Thoracic aorta (tissue), 2 donors: Measurements from ENCODE around the gene ST3GAL5. TPM values are rescaled to one million over a fixed set of nuclear protein-coding genes. Genes with fewer than 3 reads are reported as not detected.

Source experiments
- ATAC-seq: fragments of 150-250 bp; one replicate; pipeline ENCODE4 v1.8.0; 2017; ENCODE audit warnings: low read depth; ENCODE audit not compliant: insufficient number of reproducible peaks, low FRiP score
- DNase-seq: peaks from one replicate; pipeline ENCODE4 v3.0.0-alpha.2; 2020; ENCODE audit warnings: low spot score
- H3K27ac ChIP-seq, 2 donors: fragments of 200-600 bp; sonication (generic); 1 replicate in 1 of 2; 2 replicates in 1 of 2; pipeline ENCODE4 v1.5.1; 2016; ENCODE audit warnings: mild to moderate bottlenecking in 2 of 2, moderate library complexity in 2 of 2
- H3K27me3 ChIP-seq: fragments of 200-600 bp; sonication (generic); replicated peaks from 2 replicates; pipeline ENCODE4 v1.6.0; 2016; ENCODE audit warnings: mild to moderate bottlenecking; ENCODE audit not compliant: insufficient read depth
- H3K36me3 ChIP-seq: fragments of 200-600 bp; sonication (generic); one replicate; pipeline ENCODE4 v1.5.1; 2016
- H3K4me1 ChIP-seq, 2 donors: fragments of 200-600 bp; sonication (generic); 1 replicate in 1 of 2; 2 replicates in 1 of 2; pipeline versions ENCODE4 v1.5.1 to v1.6.0; 2016; ENCODE audit warnings: low read depth in 2 of 2, mild to moderate bottlenecking in 1 of 2; ENCODE audit not compliant: control insufficient read depth in 1 of 2
- H3K4me3 ChIP-seq: fragments of 200-600 bp; sonication (generic); 2 replicates; pipeline ENCODE4 v1.5.1; 2016; ENCODE audit warnings: mild to moderate bottlenecking
- H3K9me3 ChIP-seq: fragments of 200-600 bp; sonication (generic); 2 replicates; pipeline ENCODE4 v1.5.1; 2016
- total RNA-seq, 2 donors: library from RNA; depleted of rRNA; stranded (reverse); fragments of >200 nt; gene quantifications; one replicate each; pipeline versions ENCODE4 v1.1.0 to v1.2.3, GENCODE V29; 2016
- TF ChIP-seq, protein P1 (sequence below): fragments of 200-600 bp; sonication (generic); IDR thresholded peaks from one replicate; pipeline ENCODE4 v1.5.1; 2019; ENCODE audit warnings: antibody characterized with exemption

The ST3GAL5 gene
- total RNA-seq, 2 donors from 2014 or later = 11.9 to 32.7 TPM

GRCh38 chr2:85806358-85807118 is 82.3 kb downstream of the ST3GAL5 start:
- ATAC-seq (no peak), DNase-seq (no peak)
- Histone ChIP-seq H3K4me1 (peaks cover 4 to 13% of the 10 kb centered on the region in 2 donors), H3K36me3 (no peaks in the 10 kb centered on the region), H3K27me3 (no peaks in the 10 kb centered on the region), H3K9me3 (no peaks in the 10 kb centered on the region), H3K4me3 (no peak overlapping the region), H3K27ac (no peak overlapping the region)
- TF ChIP-seq, protein P1, sequence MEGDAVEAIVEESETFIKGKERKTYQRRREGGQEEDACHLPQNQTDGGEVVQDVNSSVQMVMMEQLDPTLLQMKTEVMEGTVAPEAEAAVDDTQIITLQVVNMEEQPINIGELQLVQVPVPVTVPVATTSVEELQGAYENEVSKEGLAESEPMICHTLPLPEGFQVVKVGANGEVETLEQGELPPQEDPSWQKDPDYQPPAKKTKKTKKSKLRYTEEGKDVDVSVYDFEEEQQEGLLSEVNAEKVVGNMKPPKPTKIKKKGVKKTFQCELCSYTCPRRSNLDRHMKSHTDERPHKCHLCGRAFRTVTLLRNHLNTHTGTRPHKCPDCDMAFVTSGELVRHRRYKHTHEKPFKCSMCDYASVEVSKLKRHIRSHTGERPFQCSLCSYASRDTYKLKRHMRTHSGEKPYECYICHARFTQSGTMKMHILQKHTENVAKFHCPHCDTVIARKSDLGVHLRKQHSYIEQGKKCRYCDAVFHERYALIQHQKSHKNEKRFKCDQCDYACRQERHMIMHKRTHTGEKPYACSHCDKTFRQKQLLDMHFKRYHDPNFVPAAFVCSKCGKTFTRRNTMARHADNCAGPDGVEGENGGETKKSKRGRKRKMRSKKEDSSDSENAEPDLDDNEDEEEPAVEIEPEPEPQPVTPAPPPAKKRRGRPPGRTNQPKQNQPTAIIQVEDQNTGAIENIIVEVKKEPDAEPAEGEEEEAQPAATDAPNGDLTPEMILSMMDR = no peak

DNA sequence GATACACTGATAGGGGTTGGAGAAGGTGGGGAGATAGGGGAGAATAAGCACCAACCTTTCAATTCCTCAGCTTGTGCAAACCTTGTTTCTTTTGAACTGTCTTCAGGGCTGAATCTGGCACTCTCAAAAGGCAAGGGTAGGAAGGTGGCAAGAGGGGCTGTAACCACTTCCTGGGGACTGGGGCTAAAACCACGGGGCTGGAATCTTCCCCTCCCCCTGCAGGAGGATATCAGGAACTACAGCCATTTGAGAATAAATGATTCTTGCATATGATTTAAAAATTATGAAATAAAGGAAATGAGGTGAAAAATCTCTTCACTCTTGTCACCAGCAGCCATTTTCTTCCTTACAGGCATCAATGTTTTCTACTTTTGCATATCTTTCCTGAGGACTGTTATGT is 84.2 kb downstream of the ST3GAL5 start:
- peaks cover 4% of the 10 kb centered on the region for H3K36me3 ChIP-seq
- no peak overlapping the region for H3K27ac ChIP-seq
- H3K4me3 ChIP-seq = no peak overlapping the region
- ATAC-seq (no peak), DNase-seq (no peak)
- H3K4me1 ChIP-seq = no peaks in the 10 kb centered on the region
- TF ChIP-seq, protein P1 = peak; percentile 52
- H3K9me3 ChIP-seq = no peaks in the 10 kb centered on the region
- H3K27me3 ChIP-seq = no peaks in the 10 kb centered on the region

DNA sequence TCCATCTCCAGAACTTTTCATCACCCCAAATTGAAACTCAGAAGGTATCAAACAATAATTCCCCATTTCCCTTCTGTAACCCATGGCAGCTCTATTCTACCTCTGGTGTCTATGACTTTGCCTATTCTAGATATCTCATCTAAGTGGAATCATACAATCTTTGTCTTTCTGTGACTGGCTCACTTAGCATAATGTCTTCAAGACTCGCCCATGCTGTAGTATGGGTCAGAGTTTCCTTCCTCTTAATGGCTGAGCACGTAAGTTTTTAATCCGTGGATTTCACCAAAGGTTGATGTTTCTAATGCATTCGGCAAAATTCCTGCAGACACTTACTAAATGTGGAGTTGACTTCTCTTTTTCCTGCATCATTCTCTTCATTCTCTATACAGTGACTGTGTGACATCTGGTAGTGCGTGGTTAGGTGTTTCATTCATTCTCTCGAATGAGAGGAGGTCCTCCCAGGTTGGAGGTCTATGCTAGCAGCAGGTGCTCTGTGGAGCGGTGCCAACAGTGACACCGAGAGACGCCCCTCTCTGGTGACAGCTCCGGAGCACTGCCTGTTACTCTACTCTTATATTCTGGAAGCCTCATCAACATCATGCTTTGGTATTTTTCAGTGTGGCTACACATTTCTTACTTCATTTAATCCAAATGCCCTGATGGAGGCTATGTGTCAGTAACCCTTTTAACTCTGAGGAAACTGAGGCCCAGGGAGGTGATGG is 84.9 kb downstream of the ST3GAL5 start:
- TF ChIP-seq, protein P1 = no peak

GRCh38 chr2:85802354-85803103 is 86.3 kb downstream of the ST3GAL5 start:
- no peak for ATAC-seq

More for the DNA sequence above, 84.9 kb downstream of the ST3GAL5 start:
- ATAC-seq (no peak), DNase-seq (no peak)
- peaks cover 4% of the 10 kb centered on the region for H3K36me3 ChIP-seq
- H3K4me3 ChIP-seq = no peak overlapping the region
- H3K9me3 ChIP-seq = no peaks in the 10 kb centered on the region
- peaks cover 0 to 4% of the 10 kb centered on the region in 2 donors for H3K4me1 ChIP-seq
- no peak overlapping the region for H3K27ac ChIP-seq
- no peaks in the 10 kb centered on the region for H3K27me3 ChIP-seq

More at GRCh38 chr2:85802354-85803103, 86.3 kb downstream of the ST3GAL5 start:
- TF ChIP-seq, protein P1 = no peak
- Histone ChIP-seq H3K36me3 (peaks cover 4% of the 10 kb centered on the region), H3K27me3 (no peaks in the 10 kb centered on the region), H3K27ac (no peak overlapping the region), H3K4me3 (no peak overlapping the region), H3K9me3 (no peaks in the 10 kb centered on the region), H3K4me1 (peaks cover 0 to 10% of the 10 kb centered on the region in 2 donors)
- DNase-seq = no peak
